Progenitor cell of endocrine pancreas (in vitro differentiated cells): Measurements from ENCODE around the gene SLC25A34. TPM values are rescaled to one million over a fixed set of nuclear protein-coding genes. Genes with fewer than 3 reads are reported as not detected.

Experiments used
- DNase-seq: peaks from one replicate; pipeline ENCODE4 v3.0.0; 2021; ENCODE audit warnings: low spot score; ENCODE audit not compliant: unreplicated experiment
- H3K27ac Mint-ChIP-seq: 2 replicates; pipeline ENCODE4 v1.8.0; 2021; ENCODE audit warnings: mild to moderate bottlenecking, moderate library complexity, mixed read lengths
- H3K27me3 Mint-ChIP-seq: 2 replicates; pipeline ENCODE4 v1.8.0; 2021; ENCODE audit warnings: mixed read lengths
- H3K36me3 Mint-ChIP-seq: 2 replicates; pipeline ENCODE4 v1.8.0; 2022; ENCODE audit warnings: mixed read lengths; ENCODE audit not compliant: insufficient read depth
- H3K4me1 Mint-ChIP-seq: 2 replicates; pipeline ENCODE4 v1.8.0; 2021; ENCODE audit warnings: low read depth, mixed read lengths
- H3K4me3 Mint-ChIP-seq: 2 replicates; pipeline ENCODE4 v1.8.0; 2021; ENCODE audit warnings: low read depth, mild to moderate bottlenecking, moderate library complexity, mixed read lengths
- H3K9me3 Mint-ChIP-seq: 2 replicates; pipeline ENCODE4 v1.8.0; 2021; ENCODE audit warnings: low read depth, mixed read lengths
- total RNA-seq: library from RNA; stranded (reverse); gene quantifications from 2 replicates; pipeline ENCODE4 v1.2.1, GENCODE V29; 2021
- TF ChIP-seq, protein P1 (sequence below): fragments of 200-600 bp; sonication (generic); IDR thresholded peaks from one replicate; pipeline ENCODE4 v1.5.0; 2021; ENCODE audit warnings: antibody characterized with exemption, mild to moderate bottlenecking; ENCODE audit not compliant: unreplicated experiment

Gene SLC25A34
- total RNA-seq, 1 donor from 2014 or later = 6.0 TPM

DNA sequence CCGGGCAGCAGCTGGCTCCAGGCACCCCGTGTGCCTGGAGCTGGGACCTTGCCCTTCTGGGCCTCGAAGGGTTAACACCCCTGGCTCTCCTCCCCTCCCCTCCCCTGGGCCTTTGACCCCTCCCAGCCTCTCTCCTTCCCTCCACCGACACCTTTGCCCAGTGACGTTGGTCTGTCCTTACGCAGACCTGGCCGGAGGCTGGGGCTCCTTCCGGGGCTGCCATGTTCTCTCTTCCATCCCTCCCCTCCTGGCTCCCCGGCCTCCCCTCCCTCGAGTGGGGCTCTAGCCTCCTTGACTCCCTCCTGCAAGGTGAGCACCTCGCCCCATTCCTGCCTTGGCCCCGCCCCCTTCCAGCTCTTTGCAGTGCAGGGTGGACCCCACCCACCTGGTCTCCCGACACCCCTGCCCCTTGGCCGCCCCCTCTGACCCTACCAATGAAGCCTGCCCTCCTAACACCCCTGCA lies 6.3 kb downstream of the SLC25A34 start, which contains the start of gene TMEM82:
TSS of gene TMEM82 (plus strand) at position 161 of the 463 bp plus-strand sequence. CDS start at position 222, 61 bp downstream.
- peak within 1 kb of the TSS; percentile 40 for H3K4me3 Mint-ChIP-seq
- H3K9me3 Mint-ChIP-seq = no peaks in the 10 kb centered on the region
- no peaks in the 10 kb centered on the region for H3K36me3 Mint-ChIP-seq
- no peak for DNase-seq
- H3K27me3 Mint-ChIP-seq = no peaks in the 10 kb centered on the region
- peak within 1 kb of the TSS; percentile 86 for H3K27ac Mint-ChIP-seq
- H3K4me1 Mint-ChIP-seq = peaks cover 12% of the 10 kb centered on the region
- TF ChIP-seq, protein P1, sequence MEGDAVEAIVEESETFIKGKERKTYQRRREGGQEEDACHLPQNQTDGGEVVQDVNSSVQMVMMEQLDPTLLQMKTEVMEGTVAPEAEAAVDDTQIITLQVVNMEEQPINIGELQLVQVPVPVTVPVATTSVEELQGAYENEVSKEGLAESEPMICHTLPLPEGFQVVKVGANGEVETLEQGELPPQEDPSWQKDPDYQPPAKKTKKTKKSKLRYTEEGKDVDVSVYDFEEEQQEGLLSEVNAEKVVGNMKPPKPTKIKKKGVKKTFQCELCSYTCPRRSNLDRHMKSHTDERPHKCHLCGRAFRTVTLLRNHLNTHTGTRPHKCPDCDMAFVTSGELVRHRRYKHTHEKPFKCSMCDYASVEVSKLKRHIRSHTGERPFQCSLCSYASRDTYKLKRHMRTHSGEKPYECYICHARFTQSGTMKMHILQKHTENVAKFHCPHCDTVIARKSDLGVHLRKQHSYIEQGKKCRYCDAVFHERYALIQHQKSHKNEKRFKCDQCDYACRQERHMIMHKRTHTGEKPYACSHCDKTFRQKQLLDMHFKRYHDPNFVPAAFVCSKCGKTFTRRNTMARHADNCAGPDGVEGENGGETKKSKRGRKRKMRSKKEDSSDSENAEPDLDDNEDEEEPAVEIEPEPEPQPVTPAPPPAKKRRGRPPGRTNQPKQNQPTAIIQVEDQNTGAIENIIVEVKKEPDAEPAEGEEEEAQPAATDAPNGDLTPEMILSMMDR = no peak

GRCh38 chr1:15744122-15744679 lies 8.1 kb downstream of the SLC25A34 start:
- peaks cover 5% of the 10 kb centered on the region for H3K4me1 Mint-ChIP-seq
- TF ChIP-seq, protein P1 = no peak
- H3K27ac Mint-ChIP-seq = no peak overlapping the region
- H3K27me3 Mint-ChIP-seq = no peaks in the 10 kb centered on the region
- H3K4me3 Mint-ChIP-seq = no peak overlapping the region
- no peak for DNase-seq
- H3K36me3 Mint-ChIP-seq = no peaks in the 10 kb centered on the region
- no peaks in the 10 kb centered on the region for H3K9me3 Mint-ChIP-seq

DNA sequence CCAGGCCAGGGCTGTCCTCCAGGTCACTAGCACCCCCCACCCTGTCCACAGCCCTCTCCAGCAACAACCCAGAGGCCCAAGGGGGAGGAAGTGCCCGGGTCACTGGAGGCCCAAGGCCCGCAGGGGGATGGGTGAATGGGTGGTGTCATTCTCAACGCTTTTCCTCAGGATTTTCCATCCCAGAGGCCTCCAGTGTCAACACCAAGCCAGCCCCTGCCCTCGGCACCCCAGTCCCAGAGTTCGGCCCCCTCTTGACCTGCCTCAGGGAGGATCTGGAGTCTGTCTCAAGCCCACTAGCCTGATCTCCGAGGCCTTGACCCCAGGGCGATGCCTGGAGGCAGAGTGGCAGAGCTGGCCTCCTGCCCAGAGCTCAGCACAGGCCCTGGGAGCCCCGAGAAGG lies 11.3 kb downstream of the SLC25A34 start:
- TF ChIP-seq, protein P1 = no peak
- H3K9me3 Mint-ChIP-seq = no peaks in the 10 kb centered on the region
- H3K4me1 Mint-ChIP-seq = peaks cover 1% of the 10 kb centered on the region
- H3K27ac Mint-ChIP-seq = no peak overlapping the region
- no peak for DNase-seq
- peaks cover 2% of the 10 kb centered on the region for H3K27me3 Mint-ChIP-seq
- H3K36me3 Mint-ChIP-seq = no peaks in the 10 kb centered on the region
- H3K4me3 Mint-ChIP-seq = no peak overlapping the region

GRCh38 chr1:15748264-15748663 lies 12.2 kb downstream of the SLC25A34 start:
- Mint-ChIP-seq H3K27ac (no peak overlapping the region), H3K27me3 (peaks cover 2% of the 10 kb centered on the region), H3K9me3 (no peaks in the 10 kb centered on the region), H3K4me1 (peaks cover 1% of the 10 kb centered on the region), H3K4me3 (no peak overlapping the region), H3K36me3 (no peaks in the 10 kb centered on the region)
- TF ChIP-seq, protein P1 = no peak
- no peak for DNase-seq

DNA sequence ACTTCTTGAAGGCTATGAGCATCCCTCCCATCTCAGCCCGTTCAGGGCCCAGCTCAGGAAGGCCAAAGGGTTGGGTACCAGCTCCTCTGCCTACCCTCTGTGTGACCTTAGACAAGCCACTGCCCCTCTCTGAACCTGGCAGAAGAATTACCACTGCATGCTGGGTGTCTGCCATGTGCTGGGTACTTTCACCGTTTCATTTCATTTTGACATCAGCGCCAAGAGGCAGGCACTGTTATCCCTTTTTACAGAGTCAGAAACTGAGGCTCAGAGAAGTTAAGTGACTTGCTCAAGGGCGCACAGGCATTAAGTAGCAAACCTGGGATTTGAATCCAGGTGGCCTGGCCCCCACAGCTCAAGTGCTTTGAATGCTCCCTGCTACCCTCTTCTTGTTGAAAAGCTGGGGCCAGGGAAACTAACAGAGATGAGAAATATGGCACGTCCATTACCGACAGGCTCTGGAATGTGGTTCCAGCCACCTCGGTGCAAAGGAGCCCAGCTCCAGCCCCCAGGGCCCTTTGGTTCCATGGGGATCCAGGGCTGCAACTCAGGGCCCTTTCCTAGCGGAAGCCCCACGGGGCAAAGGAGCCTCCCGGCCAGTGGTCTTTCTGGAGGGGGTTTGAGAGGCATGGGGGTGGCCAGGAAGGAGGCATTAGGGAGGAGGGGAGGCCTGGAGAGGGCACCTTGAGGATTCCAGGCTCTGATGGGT lies 12.8 kb downstream of the SLC25A34 start:
- Mint-ChIP-seq H3K4me1 (peaks cover 1% of the 10 kb centered on the region), H3K27me3 (peaks cover 2% of the 10 kb centered on the region), H3K36me3 (no peaks in the 10 kb centered on the region), H3K4me3 (no peak overlapping the region), H3K27ac (no peak overlapping the region), H3K9me3 (no peaks in the 10 kb centered on the region)
- DNase-seq = no peak
- TF ChIP-seq, protein P1 = no peak
